Activated CD4-positive, alpha-beta T cell treated with anti-CD3 and anti-CD28 coated beads, Interleukin-2, amount 10 ng/mL, durations not matched to agents 7 days and 5 days (primary cell): ENCODE measurements around the gene NPIPA7. TPM values are rescaled to one million over a fixed set of nuclear protein-coding genes. Genes with fewer than 3 reads are reported as not detected.
"Not testable (repeated sequence)": the region's sequence is repeated elsewhere in the genome, so short reads cannot be mapped to it uniquely, and the experiment has no call there.

Source experiments
- CTCF ChIA-PET: fragments of 350-600 bp; sonication (Branson Sonifier 250); formaldehyde crosslinking; loops from one replicate; lab custom pipeline; 2021; ENCODE audit warnings: antibody characterized with exemption; lab: Charles Lee
- POLR2A ChIA-PET: fragments of 350-600 bp; sonication (Branson Sonifier 250); formaldehyde crosslinking; loops from one replicate; lab custom pipeline; 2021; ENCODE audit warnings: antibody characterized with exemption; lab: Charles Lee
- DNase-seq: peaks from one replicate; pipeline ENCODE4 v3.0.0-alpha.2; 2020
- H3K27ac Mint-ChIP-seq: one replicate; pipeline ENCODE4 v1.8.0; 2021; ENCODE audit warnings: mild to moderate bottlenecking, moderate library complexity, mixed read lengths
- H3K27me3 Mint-ChIP-seq: one replicate; pipeline ENCODE4 v1.8.0; 2021; ENCODE audit warnings: mixed read lengths
- H3K36me3 Mint-ChIP-seq: one replicate; pipeline ENCODE4 v1.8.0; 2021; ENCODE audit warnings: low read depth, mixed read lengths
- H3K4me1 Mint-ChIP-seq: one replicate; pipeline ENCODE4 v1.8.0; 2021; ENCODE audit warnings: mixed read lengths
- H3K4me3 Mint-ChIP-seq: one replicate; pipeline ENCODE4 v1.8.0; 2021; ENCODE audit warnings: mild to moderate bottlenecking, moderate library complexity, mixed read lengths
- H3K9me3 Mint-ChIP-seq: one replicate; pipeline ENCODE4 v1.8.0; 2021; ENCODE audit warnings: mixed read lengths
- total RNA-seq, 2 experiments: library from RNA; stranded (reverse); gene quantifications; one replicate each; pipeline ENCODE4 v1.2.3, GENCODE V29; 2021

Gene NPIPA7
- total RNA-seq: 10 to 100 TPM; 10.4 to 14.0 TPM

DNA sequence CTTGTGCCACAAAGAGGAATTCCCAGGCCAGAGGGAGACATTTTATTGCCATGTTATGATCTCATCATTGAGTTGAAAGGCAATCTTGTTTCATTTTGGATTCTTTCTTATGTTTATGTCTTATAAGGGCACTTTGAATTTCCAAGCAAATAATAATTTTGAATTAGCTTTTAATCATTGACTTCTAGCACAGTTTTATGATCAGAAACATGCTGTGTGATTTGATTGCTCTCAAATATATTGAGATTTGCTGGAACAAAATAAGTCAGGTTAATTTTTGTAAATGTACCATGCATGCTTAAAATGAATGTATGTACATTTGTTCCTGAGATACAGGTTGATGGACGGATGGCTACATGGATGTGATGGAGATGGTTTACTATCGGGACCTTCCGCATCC lies at the start of gene NPIPA7:
Gene NPIPA7 (plus strand): TSS at position 301 of the 400 bp plus-strand sequence. CDS start 105 bp downstream, outside the sequence.
- H3K36me3 Mint-ChIP-seq, H3K4me1 Mint-ChIP-seq, CTCF ChIA-PET, POLR2A ChIA-PET, H3K9me3 Mint-ChIP-seq, H3K27me3 Mint-ChIP-seq, H3K27ac Mint-ChIP-seq, H3K4me3 Mint-ChIP-seq, DNase-seq: not testable (repeated sequence)

DNA sequence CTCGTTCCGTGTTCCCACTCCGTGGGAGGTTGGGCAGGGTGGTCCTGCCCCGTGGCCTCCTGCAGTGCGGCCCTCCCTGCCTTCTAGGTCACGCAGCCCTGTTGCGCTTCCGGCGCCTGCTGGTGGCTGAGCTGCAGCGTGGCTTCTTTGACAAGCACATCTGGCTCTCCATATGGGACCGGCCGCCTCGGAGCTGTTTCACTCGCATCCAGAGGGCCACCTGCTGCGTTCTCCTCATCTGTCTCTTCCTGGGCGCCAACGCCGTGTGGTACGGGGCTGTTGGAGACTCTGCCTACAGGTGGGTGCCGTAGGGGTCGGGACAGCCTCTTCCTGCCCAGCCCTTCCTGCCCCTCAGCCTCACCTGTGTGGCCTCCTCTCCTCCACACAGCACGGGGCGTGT lies 47.5 kb upstream of the NPIPA7 start:
- H3K4me3 Mint-ChIP-seq, H3K36me3 Mint-ChIP-seq, H3K9me3 Mint-ChIP-seq, POLR2A ChIA-PET, H3K4me1 Mint-ChIP-seq, H3K27me3 Mint-ChIP-seq, CTCF ChIA-PET, H3K27ac Mint-ChIP-seq, DNase-seq: not testable (repeated sequence)

DNA sequence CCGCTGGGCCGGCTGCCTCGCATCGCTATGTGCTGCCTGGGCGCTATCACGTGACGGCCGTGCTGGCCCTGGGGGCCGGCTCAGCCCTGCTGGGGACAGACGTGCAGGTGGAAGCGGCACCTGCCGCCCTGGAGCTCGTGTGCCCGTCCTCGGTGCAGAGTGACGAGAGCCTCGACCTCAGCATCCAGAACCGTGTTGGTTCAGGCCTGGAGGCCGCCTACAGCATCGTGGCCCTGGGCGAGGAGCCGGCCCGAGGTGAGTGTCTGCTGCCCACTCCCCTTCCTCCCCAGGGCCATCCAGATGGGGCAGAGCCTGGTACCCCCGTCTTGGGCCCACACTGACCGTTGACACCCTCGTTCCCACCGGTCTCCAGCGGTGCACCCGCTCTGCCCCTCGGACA lies 21.4 kb upstream of the NPIPA7 start:
- DNase-seq, H3K4me3 Mint-ChIP-seq, CTCF ChIA-PET, H3K4me1 Mint-ChIP-seq, H3K27ac Mint-ChIP-seq, POLR2A ChIA-PET, H3K9me3 Mint-ChIP-seq, H3K36me3 Mint-ChIP-seq, H3K27me3 Mint-ChIP-seq: not testable (repeated sequence)

DNA sequence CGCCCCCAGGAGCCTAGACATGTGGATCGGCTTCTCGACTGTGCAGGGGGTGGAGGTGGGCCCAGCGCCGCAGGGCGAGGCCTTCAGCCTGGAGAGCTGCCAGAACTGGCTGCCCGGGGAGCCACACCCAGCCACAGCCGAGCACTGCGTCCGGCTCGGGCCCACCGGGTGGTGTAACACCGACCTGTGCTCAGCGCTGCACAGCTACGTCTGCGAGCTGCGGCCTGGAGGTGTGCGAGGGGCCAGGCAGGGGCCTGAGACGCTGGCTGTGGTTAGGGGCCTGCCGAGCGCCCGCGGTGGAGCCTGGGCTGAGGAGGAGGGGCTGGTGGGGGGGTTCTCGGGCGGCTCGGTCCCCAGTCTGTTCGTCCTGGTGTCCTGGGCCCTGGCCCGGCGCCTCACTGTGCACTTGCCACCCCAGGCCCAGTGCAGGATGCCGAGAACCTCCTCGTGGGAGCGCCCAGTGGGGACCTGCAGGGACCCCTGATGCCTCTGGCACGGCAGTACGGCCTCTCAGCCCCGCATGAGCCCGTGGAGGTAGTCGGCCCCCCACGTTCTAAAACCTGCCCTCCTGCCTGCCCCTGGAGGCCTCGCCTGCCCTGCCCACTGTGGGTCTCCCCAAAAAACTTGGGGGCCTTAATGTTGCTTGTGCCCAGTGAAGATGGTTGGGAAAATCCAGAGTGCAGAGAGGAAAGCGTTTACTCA lies 20.2 kb upstream of the NPIPA7 start:
- H3K27ac Mint-ChIP-seq, CTCF ChIA-PET, H3K4me3 Mint-ChIP-seq, H3K4me1 Mint-ChIP-seq, H3K36me3 Mint-ChIP-seq, POLR2A ChIA-PET, DNase-seq, H3K27me3 Mint-ChIP-seq, H3K9me3 Mint-ChIP-seq: not testable (repeated sequence)

DNA sequence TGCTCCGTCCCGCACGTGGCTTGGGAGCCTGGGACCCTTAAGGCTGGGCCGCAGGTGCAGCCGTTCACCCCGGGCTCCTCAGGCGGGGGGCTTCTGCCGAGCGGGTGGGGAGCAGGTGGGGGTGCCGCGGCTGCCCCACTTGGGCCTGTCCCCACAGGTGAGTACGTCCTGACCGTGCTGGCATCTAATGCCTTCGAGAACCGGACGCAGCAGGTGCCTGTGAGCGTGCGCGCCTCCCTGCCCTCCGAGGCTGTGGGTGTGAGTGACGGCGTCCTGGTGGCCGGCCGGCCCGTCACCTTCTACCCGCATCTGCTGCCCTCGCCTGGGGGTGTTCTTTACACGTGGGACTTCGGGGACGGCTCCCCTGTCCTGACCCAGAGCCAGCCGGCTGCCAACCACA lies 15.3 kb upstream of the NPIPA7 start:
- CTCF ChIA-PET, H3K4me1 Mint-ChIP-seq, POLR2A ChIA-PET, DNase-seq, H3K9me3 Mint-ChIP-seq, H3K27ac Mint-ChIP-seq, H3K36me3 Mint-ChIP-seq, H3K27me3 Mint-ChIP-seq, H3K4me3 Mint-ChIP-seq: not testable (repeated sequence)

DNA sequence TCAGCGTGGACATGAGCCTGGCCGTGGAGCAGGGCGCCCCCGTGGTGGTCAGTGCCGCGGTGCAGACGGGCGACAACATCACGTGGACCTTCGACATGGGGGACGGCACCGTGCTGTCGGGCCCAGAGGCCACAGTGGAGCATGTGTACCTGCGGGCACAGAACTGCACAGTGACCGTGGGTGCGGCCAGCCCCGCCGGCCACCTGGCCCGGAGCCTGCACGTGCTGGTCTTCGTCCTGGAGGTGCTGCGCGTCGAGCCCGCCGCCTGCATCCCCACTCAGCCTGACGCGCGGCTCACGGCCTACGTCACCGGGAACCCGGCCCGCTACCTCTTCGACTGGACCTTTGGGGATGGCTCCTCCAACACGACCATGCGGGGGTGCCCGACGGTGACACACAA lies 14.8 kb upstream of the NPIPA7 start:
- H3K4me3 Mint-ChIP-seq, DNase-seq, H3K27me3 Mint-ChIP-seq, H3K4me1 Mint-ChIP-seq, H3K36me3 Mint-ChIP-seq, CTCF ChIA-PET, H3K27ac Mint-ChIP-seq, POLR2A ChIA-PET, H3K9me3 Mint-ChIP-seq: not testable (repeated sequence)

DNA sequence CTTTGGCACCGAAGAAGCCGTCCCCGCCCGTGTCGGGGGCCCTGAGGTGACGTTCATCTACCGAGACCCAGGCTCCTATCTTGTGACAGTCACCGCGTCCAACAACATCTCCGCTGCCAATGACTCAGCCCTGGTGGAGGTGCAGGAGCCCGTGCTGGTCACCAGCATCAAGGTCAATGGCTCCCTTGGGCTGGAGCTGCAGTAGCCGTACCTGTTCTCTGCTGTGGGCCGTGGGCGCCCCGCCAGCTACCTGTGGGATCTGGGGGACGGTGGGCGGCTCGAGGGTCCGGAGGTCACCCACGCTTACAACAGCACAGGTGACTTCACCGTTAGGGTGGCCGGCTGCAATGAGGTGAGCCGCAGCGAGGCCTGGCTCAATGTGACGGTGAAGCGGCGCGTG lies 14.2 kb upstream of the NPIPA7 start:
- POLR2A ChIA-PET, H3K27me3 Mint-ChIP-seq, H3K4me1 Mint-ChIP-seq, H3K36me3 Mint-ChIP-seq, H3K9me3 Mint-ChIP-seq, DNase-seq, H3K4me3 Mint-ChIP-seq, CTCF ChIA-PET, H3K27ac Mint-ChIP-seq: not testable (repeated sequence)

DNA sequence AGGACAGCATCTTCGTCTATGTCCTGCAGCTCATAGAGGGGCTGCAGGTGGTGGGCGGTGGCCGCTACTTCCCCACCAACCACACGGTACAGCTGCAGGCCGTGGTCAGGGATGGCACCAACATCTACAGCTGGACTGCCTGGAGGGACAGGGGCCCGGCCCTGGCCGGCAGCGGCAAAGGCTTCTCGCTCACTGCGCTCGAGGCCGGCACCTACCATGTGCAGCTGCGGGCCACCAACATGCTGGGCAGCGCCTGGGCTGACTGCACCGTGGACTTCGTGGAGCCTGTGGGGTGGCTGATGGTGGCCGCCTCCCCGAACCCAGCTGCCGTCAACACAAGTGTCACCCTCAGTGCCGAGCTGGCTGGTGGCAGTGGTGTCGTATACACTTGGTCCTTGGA lies 13.6 kb upstream of the NPIPA7 start:
- CTCF ChIA-PET, DNase-seq, H3K27ac Mint-ChIP-seq, H3K9me3 Mint-ChIP-seq, H3K4me3 Mint-ChIP-seq, H3K36me3 Mint-ChIP-seq, H3K4me1 Mint-ChIP-seq, POLR2A ChIA-PET, H3K27me3 Mint-ChIP-seq: not testable (repeated sequence)

DNA sequence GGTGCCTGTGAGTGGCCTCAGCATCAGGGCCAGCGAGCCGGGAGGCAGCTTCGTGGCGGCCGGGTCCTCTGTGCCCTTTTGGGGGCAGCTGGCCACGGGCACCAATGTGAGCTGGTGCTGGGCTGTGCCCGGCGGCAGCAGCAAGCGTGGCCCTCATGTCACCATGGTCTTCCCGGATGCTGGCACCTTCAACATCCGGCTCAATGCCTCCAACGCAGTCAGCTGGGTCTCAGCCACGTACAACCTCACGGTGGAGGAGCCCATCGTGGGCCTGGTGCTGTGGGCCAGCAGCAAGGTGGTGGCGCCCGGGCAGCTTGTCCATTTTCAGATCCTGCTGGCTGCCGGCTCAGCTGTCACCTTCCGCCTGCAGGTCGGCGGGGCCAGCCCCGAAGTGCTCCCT lies 13.1 kb upstream of the NPIPA7 start:
- H3K4me1 Mint-ChIP-seq, H3K4me3 Mint-ChIP-seq, CTCF ChIA-PET, DNase-seq, POLR2A ChIA-PET, H3K36me3 Mint-ChIP-seq, H3K9me3 Mint-ChIP-seq, H3K27me3 Mint-ChIP-seq, H3K27ac Mint-ChIP-seq: not testable (repeated sequence)

DNA sequence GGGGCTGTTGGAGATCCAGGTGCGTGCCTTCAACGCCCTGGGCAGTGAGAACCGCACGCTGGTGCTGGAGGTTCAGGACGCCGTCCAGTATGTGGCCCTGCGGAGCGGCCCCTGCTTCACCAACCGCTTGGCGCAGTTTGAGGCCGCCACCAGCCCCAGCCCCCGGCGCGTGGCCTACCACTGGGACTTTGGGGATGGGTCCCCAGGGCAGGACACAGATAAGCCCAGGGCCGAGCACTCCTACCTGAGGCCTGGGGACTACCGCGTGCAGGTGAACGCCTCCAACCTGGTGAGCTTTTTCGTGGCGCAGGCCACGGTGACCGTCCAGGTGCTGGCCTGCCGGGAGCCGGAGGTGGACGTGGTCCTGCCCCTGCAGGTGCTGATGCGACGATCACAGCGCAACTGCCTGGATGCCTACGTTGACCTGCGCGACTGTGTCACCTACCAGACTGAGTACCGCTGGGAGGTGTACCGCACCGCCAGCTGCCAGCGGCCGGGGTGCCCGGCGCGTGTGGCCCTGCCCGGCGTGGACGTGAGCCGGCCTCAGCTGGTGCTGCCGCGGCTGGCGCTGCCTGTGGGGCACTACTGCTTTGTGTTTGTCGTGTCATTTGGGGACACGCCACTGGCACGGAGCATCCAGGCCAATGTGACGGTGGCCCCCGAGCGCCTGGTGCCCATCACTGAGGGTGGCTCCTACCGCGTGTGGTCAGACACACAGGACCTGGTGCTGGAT lies 12.2 kb upstream of the NPIPA7 start:
- H3K27ac Mint-ChIP-seq, H3K9me3 Mint-ChIP-seq, H3K4me3 Mint-ChIP-seq, CTCF ChIA-PET, H3K4me1 Mint-ChIP-seq, POLR2A ChIA-PET, H3K36me3 Mint-ChIP-seq, H3K27me3 Mint-ChIP-seq: not testable (repeated sequence)
- peak; percentile 6 for DNase-seq

DNA sequence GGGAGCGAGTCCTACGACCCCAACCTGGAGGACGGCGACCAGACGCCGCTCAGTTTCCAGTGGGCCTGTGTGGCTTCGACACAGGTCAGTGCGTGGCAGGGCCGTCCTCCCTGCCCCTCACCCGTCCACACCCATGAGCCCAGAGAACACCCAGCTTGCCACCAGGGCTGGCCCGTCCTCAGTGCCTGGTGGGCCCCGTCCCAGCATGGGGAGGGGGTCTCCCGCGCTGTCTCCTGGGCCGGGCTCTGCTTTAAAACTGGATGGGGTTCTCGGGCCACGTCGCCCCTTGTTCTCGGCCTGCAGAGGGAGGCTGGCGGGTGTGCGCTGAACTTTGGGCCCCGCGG lies 11.7 kb upstream of the NPIPA7 start:
- H3K4me3 Mint-ChIP-seq, H3K27ac Mint-ChIP-seq, H3K36me3 Mint-ChIP-seq, CTCF ChIA-PET, DNase-seq, H3K4me1 Mint-ChIP-seq, H3K9me3 Mint-ChIP-seq, POLR2A ChIA-PET, H3K27me3 Mint-ChIP-seq: not testable (repeated sequence)

DNA sequence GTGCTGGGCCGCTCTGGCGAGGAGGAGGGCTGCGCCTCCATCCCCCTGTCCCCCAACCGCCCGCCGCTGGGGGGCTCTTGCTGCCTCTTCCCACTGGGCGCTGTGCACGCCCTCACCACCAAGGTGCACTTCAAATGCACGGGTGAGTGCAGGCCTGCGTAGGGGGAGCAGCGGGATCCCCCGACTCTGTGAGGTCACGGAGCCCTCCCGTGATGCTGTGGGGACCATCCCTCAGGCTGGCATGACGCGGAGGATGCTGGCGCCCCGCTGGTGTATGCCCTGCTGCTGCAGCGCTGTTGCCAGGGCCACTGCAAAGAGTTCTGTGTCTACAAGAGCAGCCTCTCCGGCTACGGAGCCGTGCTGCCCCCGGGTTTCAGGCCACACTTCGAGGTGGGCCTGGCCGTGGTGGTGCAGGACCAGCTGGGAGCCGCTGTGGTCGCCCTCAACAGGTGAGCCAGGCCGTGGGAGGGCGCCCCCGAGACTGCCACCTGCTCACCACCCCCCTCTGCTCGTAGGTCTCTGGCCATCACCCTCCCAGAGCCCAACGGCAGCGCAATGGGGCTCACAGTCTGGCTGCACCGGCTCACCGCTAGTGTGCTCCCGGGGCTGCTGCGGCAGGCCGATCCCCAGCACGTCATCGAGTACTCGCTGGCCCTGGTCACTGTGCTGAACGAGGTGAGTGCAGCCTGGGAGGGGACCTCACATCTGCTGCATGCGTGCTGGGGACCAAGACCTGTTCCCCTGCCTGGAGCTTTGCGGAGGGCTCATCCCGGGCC lies 9.7 kb upstream of the NPIPA7 start:
- H3K36me3 Mint-ChIP-seq, CTCF ChIA-PET, H3K4me1 Mint-ChIP-seq, H3K27me3 Mint-ChIP-seq, POLR2A ChIA-PET, H3K4me3 Mint-ChIP-seq, H3K9me3 Mint-ChIP-seq, H3K27ac Mint-ChIP-seq: not testable (repeated sequence)
- DNase-seq: peak; percentile 4

DNA sequence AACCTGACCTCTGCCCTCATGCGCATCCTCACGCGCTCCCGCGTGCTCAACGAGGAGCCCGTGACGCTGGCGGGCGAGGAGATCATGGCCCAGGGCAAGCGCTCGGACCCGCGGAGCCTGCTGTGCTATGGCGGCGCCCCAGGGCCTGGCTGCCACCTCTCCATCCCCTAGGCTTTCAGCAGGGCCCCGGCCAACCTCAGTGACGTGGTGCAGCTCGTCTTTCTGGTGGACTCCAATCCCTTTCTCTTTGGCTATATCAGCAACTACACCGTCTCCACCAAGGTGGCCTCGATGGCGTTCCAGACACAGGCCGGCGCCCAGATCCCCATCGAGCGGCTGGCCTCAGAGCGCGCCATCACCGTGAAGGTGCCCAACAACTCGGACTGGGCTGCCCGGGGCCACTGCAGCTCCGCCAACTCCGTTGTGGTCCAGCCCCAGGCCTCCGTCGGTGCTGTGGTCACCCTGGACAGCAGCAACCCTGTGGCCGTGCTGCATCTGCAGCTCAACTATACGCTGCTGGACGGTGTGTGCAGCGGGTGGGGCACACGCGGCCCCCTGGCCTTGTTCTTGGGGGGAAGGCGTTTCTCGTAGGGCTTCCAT lies 7.7 kb upstream of the NPIPA7 start:
- H3K27me3 Mint-ChIP-seq, DNase-seq, POLR2A ChIA-PET, H3K9me3 Mint-ChIP-seq, H3K4me3 Mint-ChIP-seq, H3K27ac Mint-ChIP-seq, CTCF ChIA-PET, H3K4me1 Mint-ChIP-seq, H3K36me3 Mint-ChIP-seq: not testable (repeated sequence)
